PFSK-1 (cell line): ENCODE data around the gene RBM20.

Source experiments
- FOXP2 ChIP-seq: optimal IDR thresholded peaks from 2 replicates; pipeline ENCODE3; 2011; ENCODE audit warnings: borderline replicate concordance, control low read depth, inconsistent platforms; ENCODE audit not compliant: insufficient read depth; ENCODE audit errors: extremely low read length, extremely low read depth
- POLR2AphosphoS5 ChIP-seq: IDR thresholded peaks from 2 replicates; pipeline ENCODE4 v1.6.1; 2012; ENCODE audit warnings: low read depth, mild to moderate bottlenecking, control low read depth, low read length, moderate library complexity
- SIN3A ChIP-seq: IDR thresholded peaks from 2 replicates; pipeline ENCODE4 v1.6.1; 2012; ENCODE audit warnings: mild to moderate bottlenecking, low read length, moderate library complexity, borderline replicate concordance; ENCODE audit not compliant: insufficient read depth
- TAF1 ChIP-seq: IDR thresholded peaks from 2 replicates; pipeline ENCODE4 v1.6.1; 2012; ENCODE audit warnings: low read length, control low read depth, borderline replicate concordance; ENCODE audit not compliant: insufficient read depth
- TF ChIP-seq, protein P1 (sequence below), 2 experiments: IDR thresholded peaks; 2 replicates each; pipeline versions ENCODE4 v1.6.1 to v1.8.0; 2011 to 2012; ENCODE audit warnings: low read depth in 2 of 2, low read length in 2 of 2, control low read depth in 1 of 2, inconsistent platforms in 1 of 2, mild to moderate bottlenecking in 1 of 2, moderate library complexity in 1 of 2; ENCODE audit not compliant: insufficient read depth in 1 of 2

RBM20 gene

DNA sequence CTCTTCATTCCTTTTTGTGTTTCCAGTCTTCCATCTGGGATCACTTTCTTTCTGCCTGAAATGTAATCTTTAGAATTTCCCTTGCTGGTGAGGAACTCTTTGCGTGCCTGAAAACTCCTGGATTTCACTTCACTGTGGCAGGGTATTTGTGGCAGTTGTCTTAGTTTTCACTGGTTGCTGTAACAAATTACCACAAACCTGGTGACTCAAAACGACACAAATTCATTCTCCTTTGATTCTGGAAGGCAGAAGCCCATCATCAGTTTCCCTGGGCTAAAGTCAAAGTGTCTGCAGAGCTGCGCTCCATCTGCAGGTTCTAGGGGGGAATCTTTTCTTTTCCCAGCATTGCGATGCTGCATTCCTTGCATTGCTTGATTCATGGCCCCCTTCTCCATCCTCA lies 109.3 kb downstream of the RBM20 start:
- TF ChIP-seq, protein P1, sequence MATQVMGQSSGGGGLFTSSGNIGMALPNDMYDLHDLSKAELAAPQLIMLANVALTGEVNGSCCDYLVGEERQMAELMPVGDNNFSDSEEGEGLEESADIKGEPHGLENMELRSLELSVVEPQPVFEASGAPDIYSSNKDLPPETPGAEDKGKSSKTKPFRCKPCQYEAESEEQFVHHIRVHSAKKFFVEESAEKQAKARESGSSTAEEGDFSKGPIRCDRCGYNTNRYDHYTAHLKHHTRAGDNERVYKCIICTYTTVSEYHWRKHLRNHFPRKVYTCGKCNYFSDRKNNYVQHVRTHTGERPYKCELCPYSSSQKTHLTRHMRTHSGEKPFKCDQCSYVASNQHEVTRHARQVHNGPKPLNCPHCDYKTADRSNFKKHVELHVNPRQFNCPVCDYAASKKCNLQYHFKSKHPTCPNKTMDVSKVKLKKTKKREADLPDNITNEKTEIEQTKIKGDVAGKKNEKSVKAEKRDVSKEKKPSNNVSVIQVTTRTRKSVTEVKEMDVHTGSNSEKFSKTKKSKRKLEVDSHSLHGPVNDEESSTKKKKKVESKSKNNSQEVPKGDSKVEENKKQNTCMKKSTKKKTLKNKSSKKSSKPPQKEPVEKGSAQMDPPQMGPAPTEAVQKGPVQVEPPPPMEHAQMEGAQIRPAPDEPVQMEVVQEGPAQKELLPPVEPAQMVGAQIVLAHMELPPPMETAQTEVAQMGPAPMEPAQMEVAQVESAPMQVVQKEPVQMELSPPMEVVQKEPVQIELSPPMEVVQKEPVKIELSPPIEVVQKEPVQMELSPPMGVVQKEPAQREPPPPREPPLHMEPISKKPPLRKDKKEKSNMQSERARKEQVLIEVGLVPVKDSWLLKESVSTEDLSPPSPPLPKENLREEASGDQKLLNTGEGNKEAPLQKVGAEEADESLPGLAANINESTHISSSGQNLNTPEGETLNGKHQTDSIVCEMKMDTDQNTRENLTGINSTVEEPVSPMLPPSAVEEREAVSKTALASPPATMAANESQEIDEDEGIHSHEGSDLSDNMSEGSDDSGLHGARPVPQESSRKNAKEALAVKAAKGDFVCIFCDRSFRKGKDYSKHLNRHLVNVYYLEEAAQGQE (IDR thresholded peaks at IDR 0.05; ENCODE audit: insufficient read depth in 1 of 2, low read depth in 2 of 2, low read length in 2 of 2) = no peak
- TF ChIP-seq POLR2AphosphoS5 (no peak), FOXP2 (no peak), TAF1 (no peak), SIN3A (no peak)

DNA sequence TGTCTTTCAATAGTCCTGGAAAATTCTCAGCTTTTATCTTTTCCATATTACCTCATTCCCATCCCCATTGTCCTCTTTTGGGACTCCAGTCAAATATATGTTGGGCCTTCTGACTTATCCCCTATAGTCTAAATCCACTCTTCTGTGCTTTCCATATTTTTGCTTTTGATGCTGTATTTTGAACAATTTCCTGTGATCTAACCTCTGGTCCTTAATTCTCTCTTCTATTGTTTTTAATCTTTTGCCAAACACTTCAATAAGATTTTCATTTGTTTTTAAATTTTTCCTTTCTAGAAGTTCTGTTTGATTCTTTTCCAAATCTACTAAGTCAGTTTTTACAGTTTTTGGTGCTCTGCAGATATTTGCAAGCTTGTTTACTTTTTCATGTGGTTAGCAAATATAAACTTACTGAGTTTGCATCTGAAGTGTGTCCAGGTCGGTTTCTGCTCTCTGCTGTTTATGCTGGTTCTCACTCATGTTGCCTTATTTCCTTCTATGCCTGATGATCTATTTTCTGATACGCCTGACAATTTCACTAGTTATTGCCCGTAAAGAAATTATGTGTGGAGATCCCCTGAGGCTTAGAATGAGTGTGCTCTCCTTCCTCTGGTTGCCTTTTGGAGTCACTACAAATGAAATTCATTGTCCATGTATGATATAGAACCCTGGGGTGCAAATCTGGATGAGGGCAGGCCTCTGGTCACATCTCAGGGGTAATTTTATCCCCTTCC lies 110.4 kb downstream of the RBM20 start:
- TF ChIP-seq, protein P1 (IDR thresholded peaks at IDR 0.05; ENCODE audit: insufficient read depth in 1 of 2, low read depth in 2 of 2, low read length in 2 of 2) = no peak
- no peak for TF ChIP-seq FOXP2
- no peak for TF ChIP-seq SIN3A
- TF ChIP-seq TAF1 = no peak
- no peak for TF ChIP-seq POLR2AphosphoS5

GRCh38 chr10:110755781-110756180 lies 111.6 kb downstream of the RBM20 start:
- TF ChIP-seq, protein P1 (IDR thresholded peaks at IDR 0.05; ENCODE audit: insufficient read depth in 1 of 2, low read depth in 2 of 2, low read length in 2 of 2) = no peak
- TF ChIP-seq TAF1 (no peak), SIN3A (no peak), FOXP2 (no peak), POLR2AphosphoS5 (no peak)

- no peak for TF ChIP-seq TAF1
- TF ChIP-seq, protein P1 (IDR thresholded peaks at IDR 0.05; ENCODE audit: insufficient read depth in 1 of 2, low read depth in 2 of 2, low read length in 2 of 2) = no peak
- no peak for TF ChIP-seq SIN3A
- no peak for TF ChIP-seq FOXP2
These were observed 112.7 kb downstream of the RBM20 start for GRCh38 chr10:110756876-110757275.

DNA sequence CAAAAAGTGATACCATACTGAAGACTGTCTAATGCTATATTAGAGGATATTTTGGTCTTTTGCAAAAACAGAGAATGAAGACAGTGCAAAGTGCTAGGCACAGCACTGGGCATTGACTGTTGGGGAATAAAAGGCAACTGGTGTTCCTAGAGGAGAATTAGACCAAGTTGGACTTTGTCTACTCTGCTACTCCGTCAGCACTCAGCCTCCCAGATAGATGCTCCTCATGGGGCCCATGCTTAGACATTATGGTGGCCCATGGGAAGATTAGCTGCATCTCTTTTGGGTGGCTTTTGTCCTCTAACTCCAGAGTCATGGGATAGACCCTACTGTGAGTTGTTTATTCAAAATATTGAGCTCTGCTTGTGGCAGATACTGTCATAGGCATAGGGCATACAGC lies 113.5 kb downstream of the RBM20 start:
- no peak for TF ChIP-seq FOXP2
- no peak for TF ChIP-seq SIN3A
- TF ChIP-seq, protein P1 (IDR thresholded peaks at IDR 0.05; ENCODE audit: insufficient read depth in 1 of 2, low read depth in 2 of 2, low read length in 2 of 2) = no peak
